IMR-90 (cell line): Measurements from ENCODE around the gene GSK3B. TPM values are rescaled to one million over a fixed set of nuclear protein-coding genes. Genes with fewer than 3 reads are reported as not detected.

Source experiments
- ATAC-seq: fragments of 200-7000 bp; cut with Tn5 transposase; 2 replicates; pipeline ENCODE4 v1.9.1; 2020; ENCODE audit warnings: low read depth, mild to moderate bottlenecking, moderate library complexity
- BruUV-seq: library from RNA; stranded (reverse); fragments of 400-500 nt; replicated peaks from 2 replicates; lab custom pipeline; 2021; lab: Mats Ljungman, UMichigan
- CTCF ChIA-PET: fragments of 300-600 bp; formaldehyde crosslinking; extraction: SDS; loops from one replicate; lab custom pipeline; 2021; ENCODE audit warnings: antibody characterized with exemption; lab: Yijun Ruan, JAX
- POLR2A ChIA-PET: fragments of 300-600 bp; sonication (Branson Sonifier 250); formaldehyde crosslinking; loops from one replicate; lab custom pipeline; 2022; ENCODE audit warnings: antibody characterized with exemption; ENCODE audit not compliant: unreplicated experiment; lab: Charles Lee
- DNase-seq: peaks from one replicate; pipeline ENCODE4 v3.0.0; 2013
- H2AFZ ChIP-seq: replicated peaks from 2 replicates; pipeline ENCODE3; 2013; ENCODE audit warnings: low read length, mild to moderate bottlenecking; ENCODE audit not compliant: poor library complexity
- H2AK5ac ChIP-seq: 2 replicates; pipeline ENCODE4 v1.6.1; 2013; ENCODE audit warnings: low read depth, low read length, inconsistent platforms
- H2AK9ac ChIP-seq: replicated peaks from 2 replicates; pipeline ENCODE3; 2013; ENCODE audit warnings: mild to moderate bottlenecking, low read depth, low read length, moderate library complexity; ENCODE audit not compliant: poor library complexity
- H2BK120ac ChIP-seq: 2 replicates; pipeline ENCODE4 v1.6.1; 2013; ENCODE audit warnings: low read depth, low read length, inconsistent platforms
- H2BK15ac ChIP-seq: 3 replicates; pipeline ENCODE4 v1.6.1; 2013; ENCODE audit warnings: low read depth, low read length, inconsistent platforms
- H2BK20ac ChIP-seq: 2 replicates; pipeline ENCODE4 v1.6.1; 2013; ENCODE audit warnings: low read depth, mild to moderate bottlenecking, inconsistent platforms, low read length, moderate library complexity
- H2BK5ac ChIP-seq: 2 replicates; pipeline ENCODE4 v1.6.1; 2013; ENCODE audit warnings: mild to moderate bottlenecking, low read depth, low read length, inconsistent platforms; ENCODE audit not compliant: poor library complexity, severe bottlenecking
- H3K14ac ChIP-seq: replicated peaks from 2 replicates; pipeline ENCODE4 v1.6.1; 2013; ENCODE audit warnings: low read depth, low read length, inconsistent platforms
- H3K18ac ChIP-seq: 2 replicates; pipeline ENCODE4 v1.6.1; 2013; ENCODE audit warnings: low read depth, low read length, control low read depth
- H3K23ac ChIP-seq: 2 replicates; pipeline ENCODE4 v1.6.1; 2013; ENCODE audit warnings: low read depth, low read length, inconsistent platforms
- H3K27ac ChIP-seq: 2 replicates; pipeline ENCODE4 v1.5.1; 2013; ENCODE audit warnings: mild to moderate bottlenecking, control low read depth, low read length; ENCODE audit not compliant: insufficient read depth
- H3K27me3 ChIP-seq: 2 replicates; pipeline ENCODE4 v1.6.1; 2013; ENCODE audit warnings: low read length; ENCODE audit not compliant: control insufficient read depth, insufficient read depth
- H3K36me3 ChIP-seq: 2 replicates; pipeline ENCODE4 v1.6.1; 2013; ENCODE audit warnings: low read length, mixed read lengths; ENCODE audit not compliant: control insufficient read depth, insufficient read depth
- H3K4ac ChIP-seq: 2 replicates; pipeline ENCODE4 v1.6.1; 2013; ENCODE audit warnings: low read depth, low read length, inconsistent platforms
- H3K4me1 ChIP-seq: 2 replicates; pipeline ENCODE4 v1.6.1; 2013; ENCODE audit warnings: low read length, mixed read lengths; ENCODE audit not compliant: control insufficient read depth, insufficient read depth
- H3K4me2 ChIP-seq: 2 replicates; pipeline ENCODE4 v1.6.1; 2013; ENCODE audit warnings: low read depth, mild to moderate bottlenecking, control low read depth, low read length, moderate library complexity
- H3K4me3 ChIP-seq: 2 replicates; pipeline ENCODE4 v1.5.1; 2013; ENCODE audit warnings: low read depth, mild to moderate bottlenecking, control low read depth, low read length, moderate library complexity; ENCODE audit not compliant: insufficient read depth
- H3K56ac ChIP-seq: 2 replicates; pipeline ENCODE4 v1.6.1; 2013; ENCODE audit warnings: low read length, inconsistent platforms; ENCODE audit not compliant: insufficient read depth; ENCODE audit errors: extremely low read depth
- H3K79me1 ChIP-seq, 2 experiments: 2 replicates each; pipeline ENCODE4 v1.6.1; 2013; ENCODE audit warnings: low read length in 2 of 2, inconsistent platforms in 1 of 2, low read depth in 1 of 2
- H3K9ac ChIP-seq: 2 replicates; pipeline ENCODE4 v1.6.1; 2013; ENCODE audit warnings: low read depth, low read length, control low read depth
- H3K9me1 ChIP-seq: 2 replicates; pipeline ENCODE4 v1.6.1; 2013; ENCODE audit warnings: low read length, inconsistent platforms; ENCODE audit not compliant: insufficient read depth
- H3K9me3 ChIP-seq: 2 replicates; pipeline ENCODE4 v1.6.1; 2013; ENCODE audit warnings: low read length; ENCODE audit not compliant: control insufficient read depth, insufficient read depth
- H4K20me1 ChIP-seq: 2 replicates; pipeline ENCODE4 v1.6.1; 2013; ENCODE audit warnings: low read length, inconsistent platforms; ENCODE audit not compliant: insufficient read depth
- H4K5ac ChIP-seq: 2 replicates; pipeline ENCODE4 v1.6.1; 2013; ENCODE audit warnings: mild to moderate bottlenecking, low read depth, low read length, control low read depth
- H4K8ac ChIP-seq, 2 experiments: 2 replicates each; pipeline ENCODE4 v1.6.1; 2013; ENCODE audit warnings: low read depth in 2 of 2, low read length in 2 of 2, control low read depth in 1 of 2, inconsistent platforms in 1 of 2
- H4K91ac ChIP-seq: 2 replicates; pipeline ENCODE4 v1.6.1; 2013; ENCODE audit warnings: low read depth, low read length, inconsistent platforms; ENCODE audit not compliant: insufficient read depth
- BHLHE40 ChIP-seq: fragments of 150-350 bp; IDR thresholded peaks from 2 replicates; pipeline ENCODE4 v1.6.1; 2016; ENCODE audit warnings: mild to moderate bottlenecking, low read depth, low read length
- CEBPB ChIP-seq: IDR thresholded peaks from 2 replicates; pipeline ENCODE4 v1.6.1; 2012; ENCODE audit warnings: low read depth, low read length, improper control_type of control experiment
- CHD1 ChIP-seq: IDR thresholded peaks from 2 replicates; pipeline ENCODE4 v1.6.1; 2012; ENCODE audit warnings: low read depth, low read length, improper control_type of control experiment
- CTCF ChIP-seq: conservative IDR thresholded peaks from 2 replicates; pipeline ENCODE4 v1.5.1; 2012; ENCODE audit warnings: mild to moderate bottlenecking, low read depth, low read length, improper control_type of control experiment
- ELK1 ChIP-seq: fragments of 150-350 bp; IDR thresholded peaks from 2 replicates; pipeline ENCODE4 v1.6.1; 2016; ENCODE audit warnings: low read depth, mild to moderate bottlenecking, low read length, moderate library complexity, borderline replicate concordance
- FOS ChIP-seq: fragments of 150-350 bp; IDR thresholded peaks from 2 replicates; pipeline ENCODE4 v1.6.1; 2016; ENCODE audit warnings: low read depth, low read length
- MAFK ChIP-seq: IDR thresholded peaks from 2 replicates; pipeline ENCODE4 v1.6.1; 2012; ENCODE audit warnings: low read depth, low read length, improper control_type of control experiment
- MAZ ChIP-seq: IDR thresholded peaks from 2 replicates; pipeline ENCODE4 v1.6.1; 2012; ENCODE audit warnings: low read depth, mild to moderate bottlenecking, low read length, improper control_type of control experiment, moderate library complexity, borderline replicate concordance
- MXI1 ChIP-seq: IDR thresholded peaks from 2 replicates; pipeline ENCODE4 v1.6.1; 2012; ENCODE audit warnings: low read depth, mild to moderate bottlenecking, low read length, moderate library complexity, borderline replicate concordance
- NFE2L2 ChIP-seq: fragments of 150-350 bp; IDR thresholded peaks from 2 replicates; pipeline ENCODE4 v1.6.1; 2016; ENCODE audit warnings: low read depth, mild to moderate bottlenecking, low read length
- POLR2A ChIP-seq: IDR thresholded peaks from 2 replicates; pipeline ENCODE4 v1.6.1; 2012; ENCODE audit warnings: mild to moderate bottlenecking, low read depth, low read length
- RAD21 ChIP-seq: IDR thresholded peaks from 2 replicates; pipeline ENCODE4 v1.6.1; 2012; ENCODE audit warnings: low read length, improper control_type of control experiment
- RCOR1 ChIP-seq: IDR thresholded peaks from 2 replicates; pipeline ENCODE4 v1.6.1; 2012; ENCODE audit warnings: mild to moderate bottlenecking, low read length, improper control_type of control experiment; ENCODE audit not compliant: insufficient replicate concordance
- RFX5 ChIP-seq: IDR thresholded peaks from 2 replicates; pipeline ENCODE4 v1.8.0; 2012; ENCODE audit warnings: low read depth, mild to moderate bottlenecking, low read length, moderate library complexity
- SMC3 ChIP-seq: fragments of 150-350 bp; IDR thresholded peaks from 2 replicates; pipeline ENCODE4 v1.6.1; 2016; ENCODE audit warnings: low read depth, mild to moderate bottlenecking, antibody characterized with exemption, low read length, moderate library complexity
- USF2 ChIP-seq: fragments of 150-350 bp; IDR thresholded peaks from 2 replicates; pipeline ENCODE4 v1.6.1; 2017; ENCODE audit warnings: mild to moderate bottlenecking, antibody characterized with exemption, low read length, low read depth
- WGBS, 2 experiments: methylation state at CpG; one replicate each; pipeline versions ENCODE4 v1.1.5 to v1.1.7; 2013; ENCODE audit warnings: missing lambda C conversion rate in 2 of 2; ENCODE audit not compliant: insufficient read length in 1 of 2; ENCODE audit errors: extremely low coverage in 2 of 2; 5-methylcytosine and 5-hydroxymethylcytosine counted together
- dilution Hi-C: fragments of 300-500 bp; cut with HindIII; formaldehyde crosslinking; loops from one replicate; pipeline ENCODE4 v1.14.3; 2018; ENCODE audit warnings: low sequenced_read_pairs; ENCODE audit not compliant: unreplicated experiment
- in situ Hi-C: fragments of 300-500 bp; cut with MboI; formaldehyde crosslinking; loops from 3 replicates; pipeline ENCODE4 v1.14.3; 2019; ENCODE audit warnings: low sequenced_read_pairs, inconsistent platforms, mixed read lengths
- intact Hi-C: fragments of 100-400 bp; cut with micrococcal nuclease; formaldehyde crosslinking; loops from 2 replicates; pipeline ENCODE4 v1.10.0; 2022
- polyA plus RNA-seq, 3 experiments: library from polyadenylated mRNA; depleted of rRNA; stranded (reverse); fragments of >200 nt; gene quantifications; 2 replicates each; pipeline ENCODE4 v1.2.3, GENCODE V29; 2012; ENCODE audit warnings: low replicate concordance in 1 of 3
- total RNA-seq: library from RNA; depleted of rRNA; stranded (reverse); fragments of >200 nt; gene quantifications from 2 replicates; pipeline ENCODE4 v1.2.3, GENCODE V29; 2012

GSK3B gene
- total and polyA plus RNA-seq, 2 of the 4 experiments (the other 2 are of a cell fraction) = 19.2 to 33.2 TPM

- WGBS, 2 experiments = 100% methylated on average over 1 of the region's 1 CpG; no CpG with 5 or more reads in 1 of the 2 experiments
- BruUV-seq = no TSS peak
- Histone ChIP-seq H2AFZ (no peak overlapping the region), H3K23ac (no peak overlapping the region), H3K4me3 (no peak overlapping the region), H3K9me1 (peaks cover 7% of the 10 kb centered on the region), H2AK5ac (no peak overlapping the region), H3K56ac (no peak overlapping the region), H3K79me1 (peaks cover 9 to 22% of the 10 kb centered on the region in 2 experiments), H4K5ac (no peak overlapping the region), H4K8ac (no peak overlapping the region), H3K14ac (no peak overlapping the region), H3K27ac (no peak overlapping the region), H2BK15ac (no peak overlapping the region), H4K20me1 (peaks cover 6% of the 10 kb centered on the region; the same call in 1 of the 2 replicates), H2BK120ac (no peak overlapping the region), H3K4ac (no peak overlapping the region), H3K4me2 (no peak overlapping the region), H3K36me3 (peaks cover 7% of the 10 kb centered on the region; the same call in 1 of the 2 replicates), H2AK9ac (no peak overlapping the region), H4K91ac (no peak overlapping the region), H3K27me3 (no peaks in the 10 kb centered on the region), H3K9me3 (no peaks in the 10 kb centered on the region), H2BK20ac (no peak overlapping the region), H3K9ac (no peak overlapping the region), H2BK5ac (no peak overlapping the region), H3K4me1 (no peaks in the 10 kb centered on the region), H3K18ac (no peak overlapping the region)
- no peak for TF ChIP-seq CHD1
- no peak for TF ChIP-seq MXI1
- no peak for TF ChIP-seq ELK1
- TF ChIP-seq RFX5 = no peak
- TF ChIP-seq POLR2A = no peak
- no peak for TF ChIP-seq MAZ
- no peak for TF ChIP-seq MAFK
- TF ChIP-seq RCOR1 = no peak
- TF ChIP-seq RAD21 = no peak
- TF ChIP-seq NFE2L2 = no peak
- TF ChIP-seq USF2 = no peak
- TF ChIP-seq BHLHE40 = no peak
- no peak for TF ChIP-seq CEBPB
- no peak for TF ChIP-seq FOS
- TF ChIP-seq CTCF = no peak
- no peak for TF ChIP-seq SMC3
- in situ Hi-C loops = no loop called here
- intact Hi-C loops = no loop called here
- dilution Hi-C loops = no loop called here
- no peak for ATAC-seq
- POLR2A ChIA-PET = no interaction called here
- CTCF ChIA-PET = no interaction called here
- DNase-seq = no peak
Measured at GRCh38 chr3:119825820-119826219, 268.4 kb downstream of the GSK3B start.
